ENCODE results near the gene RIC1.

GRCh38 chr9:5818424-5819142 lies 189.7 kb downstream of the RIC1 start:
- TF ChIP-seq CTCF (conservative IDR thresholded peaks at IDR 0.05 in 1 of 2, IDR thresholded peaks at IDR 0.05 in 1 of 2; ENCODE audit: low read depth in 1 of 2, low read length in 2 of 2) (no peak), EZH2 (IDR thresholded peaks at IDR 0.05; ENCODE audit: low read length, missing control alignments) (no peak)
